ENCODE data around the gene MAEA.

DNA sequence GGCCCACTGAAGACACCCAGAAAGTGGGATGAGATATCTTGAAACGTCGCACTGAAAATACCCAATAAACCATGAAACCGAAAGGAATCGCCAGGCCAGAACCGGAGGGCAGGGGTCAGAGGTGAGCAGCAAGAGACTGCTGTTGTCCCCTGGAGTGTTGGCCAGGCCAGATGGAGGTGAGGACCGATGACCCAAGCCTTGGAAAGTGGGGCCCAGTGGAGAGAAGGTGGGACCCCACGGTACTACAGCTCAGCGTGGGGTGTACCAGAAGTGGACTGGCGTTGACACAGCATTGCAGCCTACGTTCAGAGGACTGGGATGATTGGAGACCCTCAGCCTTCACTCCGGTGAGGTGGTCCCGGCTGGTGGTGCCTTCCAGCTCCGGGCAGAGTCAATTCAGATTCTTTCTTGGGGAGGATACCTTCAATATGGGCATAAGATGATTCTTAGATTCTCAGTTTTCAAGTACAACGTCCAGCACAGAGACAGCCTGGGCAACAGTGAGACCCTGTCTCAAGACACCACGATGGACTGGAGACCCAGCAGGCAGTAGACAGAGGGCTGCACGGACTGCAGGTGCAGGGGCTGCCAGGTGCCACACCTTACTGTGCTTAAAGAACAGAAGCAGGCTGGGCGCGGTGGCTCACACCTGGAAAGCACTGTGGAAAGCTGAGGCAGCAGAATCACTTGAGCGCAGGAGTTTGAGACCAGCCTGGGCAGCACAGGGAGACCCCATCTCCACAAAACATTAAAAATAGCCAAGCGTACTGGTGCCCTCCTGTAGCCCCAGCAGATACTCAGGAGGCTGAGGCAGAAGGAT, 23.3 kb downstream of the MAEA start:
- TF ChIP-seq ZNF114 (CRISPR knock-in tag; IDR thresholded peaks at IDR 0.05) (no peak), POLR2AphosphoS5 (IDR thresholded peaks at IDR 0.05; ENCODE audit: low read depth) (no peak), EZH2 (IDR thresholded peaks at IDR 0.05; ENCODE audit: low read depth, unreplicated experiment) (no peak), CREB1 (CRISPR knock-in tag; IDR thresholded peaks at IDR 0.05; ENCODE audit: low read depth) (no peak), EZH2phosphoT487 (IDR thresholded peaks at IDR 0.05; ENCODE audit: unreplicated experiment) (no peak), NANOG (IDR thresholded peaks at IDR 0.05; ENCODE audit: borderline replicate concordance) (no peak), ZNF462 (CRISPR knock-in tag; IDR thresholded peaks at IDR 0.05) (no peak), JUNB (IDR thresholded peaks at IDR 0.05; ENCODE audit: unreplicated experiment) (no peak), STAT1 (IDR thresholded peaks at IDR 0.05; ENCODE audit: unreplicated experiment) (no peak)
- TF ChIP-seq, protein P1, sequence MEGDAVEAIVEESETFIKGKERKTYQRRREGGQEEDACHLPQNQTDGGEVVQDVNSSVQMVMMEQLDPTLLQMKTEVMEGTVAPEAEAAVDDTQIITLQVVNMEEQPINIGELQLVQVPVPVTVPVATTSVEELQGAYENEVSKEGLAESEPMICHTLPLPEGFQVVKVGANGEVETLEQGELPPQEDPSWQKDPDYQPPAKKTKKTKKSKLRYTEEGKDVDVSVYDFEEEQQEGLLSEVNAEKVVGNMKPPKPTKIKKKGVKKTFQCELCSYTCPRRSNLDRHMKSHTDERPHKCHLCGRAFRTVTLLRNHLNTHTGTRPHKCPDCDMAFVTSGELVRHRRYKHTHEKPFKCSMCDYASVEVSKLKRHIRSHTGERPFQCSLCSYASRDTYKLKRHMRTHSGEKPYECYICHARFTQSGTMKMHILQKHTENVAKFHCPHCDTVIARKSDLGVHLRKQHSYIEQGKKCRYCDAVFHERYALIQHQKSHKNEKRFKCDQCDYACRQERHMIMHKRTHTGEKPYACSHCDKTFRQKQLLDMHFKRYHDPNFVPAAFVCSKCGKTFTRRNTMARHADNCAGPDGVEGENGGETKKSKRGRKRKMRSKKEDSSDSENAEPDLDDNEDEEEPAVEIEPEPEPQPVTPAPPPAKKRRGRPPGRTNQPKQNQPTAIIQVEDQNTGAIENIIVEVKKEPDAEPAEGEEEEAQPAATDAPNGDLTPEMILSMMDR (conservative IDR thresholded peaks at IDR 0.05; ENCODE audit: low read depth in 2 of 2) = no peak
- TF ChIP-seq, protein P2, sequence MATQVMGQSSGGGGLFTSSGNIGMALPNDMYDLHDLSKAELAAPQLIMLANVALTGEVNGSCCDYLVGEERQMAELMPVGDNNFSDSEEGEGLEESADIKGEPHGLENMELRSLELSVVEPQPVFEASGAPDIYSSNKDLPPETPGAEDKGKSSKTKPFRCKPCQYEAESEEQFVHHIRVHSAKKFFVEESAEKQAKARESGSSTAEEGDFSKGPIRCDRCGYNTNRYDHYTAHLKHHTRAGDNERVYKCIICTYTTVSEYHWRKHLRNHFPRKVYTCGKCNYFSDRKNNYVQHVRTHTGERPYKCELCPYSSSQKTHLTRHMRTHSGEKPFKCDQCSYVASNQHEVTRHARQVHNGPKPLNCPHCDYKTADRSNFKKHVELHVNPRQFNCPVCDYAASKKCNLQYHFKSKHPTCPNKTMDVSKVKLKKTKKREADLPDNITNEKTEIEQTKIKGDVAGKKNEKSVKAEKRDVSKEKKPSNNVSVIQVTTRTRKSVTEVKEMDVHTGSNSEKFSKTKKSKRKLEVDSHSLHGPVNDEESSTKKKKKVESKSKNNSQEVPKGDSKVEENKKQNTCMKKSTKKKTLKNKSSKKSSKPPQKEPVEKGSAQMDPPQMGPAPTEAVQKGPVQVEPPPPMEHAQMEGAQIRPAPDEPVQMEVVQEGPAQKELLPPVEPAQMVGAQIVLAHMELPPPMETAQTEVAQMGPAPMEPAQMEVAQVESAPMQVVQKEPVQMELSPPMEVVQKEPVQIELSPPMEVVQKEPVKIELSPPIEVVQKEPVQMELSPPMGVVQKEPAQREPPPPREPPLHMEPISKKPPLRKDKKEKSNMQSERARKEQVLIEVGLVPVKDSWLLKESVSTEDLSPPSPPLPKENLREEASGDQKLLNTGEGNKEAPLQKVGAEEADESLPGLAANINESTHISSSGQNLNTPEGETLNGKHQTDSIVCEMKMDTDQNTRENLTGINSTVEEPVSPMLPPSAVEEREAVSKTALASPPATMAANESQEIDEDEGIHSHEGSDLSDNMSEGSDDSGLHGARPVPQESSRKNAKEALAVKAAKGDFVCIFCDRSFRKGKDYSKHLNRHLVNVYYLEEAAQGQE (IDR thresholded peaks at IDR 0.05; ENCODE audit: unreplicated experiment) = no peak
- TF ChIP-seq, protein P3, sequence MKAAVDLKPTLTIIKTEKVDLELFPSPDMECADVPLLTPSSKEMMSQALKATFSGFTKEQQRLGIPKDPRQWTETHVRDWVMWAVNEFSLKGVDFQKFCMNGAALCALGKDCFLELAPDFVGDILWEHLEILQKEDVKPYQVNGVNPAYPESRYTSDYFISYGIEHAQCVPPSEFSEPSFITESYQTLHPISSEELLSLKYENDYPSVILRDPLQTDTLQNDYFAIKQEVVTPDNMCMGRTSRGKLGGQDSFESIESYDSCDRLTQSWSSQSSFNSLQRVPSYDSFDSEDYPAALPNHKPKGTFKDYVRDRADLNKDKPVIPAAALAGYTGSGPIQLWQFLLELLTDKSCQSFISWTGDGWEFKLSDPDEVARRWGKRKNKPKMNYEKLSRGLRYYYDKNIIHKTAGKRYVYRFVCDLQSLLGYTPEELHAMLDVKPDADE (IDR thresholded peaks at IDR 0.05) = no peak
